ENCODE measurements around the gene FDX1.

FDX1 gene

DNA sequence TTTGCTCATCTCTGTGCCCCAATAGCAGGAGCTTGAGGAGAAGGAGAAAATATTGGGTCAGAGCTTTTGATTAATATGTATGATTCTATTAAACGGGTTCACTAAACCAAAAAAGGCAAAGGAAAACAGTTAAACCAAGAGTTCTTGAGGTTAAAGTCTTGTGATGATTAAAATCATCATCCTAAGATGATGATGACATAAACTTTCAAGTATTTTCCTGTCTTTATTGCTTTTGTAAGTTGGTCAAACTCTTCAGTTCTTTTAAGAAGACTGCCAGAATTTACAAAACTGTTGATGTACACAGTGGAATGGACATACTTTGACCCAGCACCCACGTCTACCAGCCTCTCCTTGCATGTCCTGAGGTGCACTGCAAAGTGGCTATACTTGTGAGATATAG lies 41.0 kb downstream of the FDX1 start:
- no peak for DNase-seq

DNA sequence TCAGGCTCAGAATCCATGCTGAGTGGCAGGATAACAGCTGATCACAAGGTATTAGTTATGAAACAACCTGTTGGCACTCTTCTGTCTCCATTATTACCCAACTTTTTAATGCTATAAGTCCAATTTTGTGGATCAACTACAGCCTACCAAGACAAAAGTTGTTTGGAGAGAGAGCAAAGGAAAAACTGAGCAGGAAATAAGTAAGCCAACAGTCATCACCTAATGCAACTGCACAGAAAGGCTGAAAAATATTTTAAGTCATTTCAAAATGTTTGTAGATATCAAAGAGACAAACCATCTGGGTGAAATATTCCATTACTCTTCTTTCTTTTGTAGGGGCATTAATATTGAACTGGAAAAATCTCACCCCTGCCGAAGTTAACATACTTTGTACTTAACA lies 41.6 kb downstream of the FDX1 start:
- no peak for DNase-seq

GRCh38 chr11:110472858-110473257 lies 43.1 kb downstream of the FDX1 start:
- DNase-seq = no peak

GRCh38 chr11:110473706-110474105 lies 44.0 kb downstream of the FDX1 start:
- DNase-seq = no peak

- no peak for DNase-seq
Observed at GRCh38 chr11:110474578-110474977, 44.8 kb downstream of the FDX1 start.

DNA sequence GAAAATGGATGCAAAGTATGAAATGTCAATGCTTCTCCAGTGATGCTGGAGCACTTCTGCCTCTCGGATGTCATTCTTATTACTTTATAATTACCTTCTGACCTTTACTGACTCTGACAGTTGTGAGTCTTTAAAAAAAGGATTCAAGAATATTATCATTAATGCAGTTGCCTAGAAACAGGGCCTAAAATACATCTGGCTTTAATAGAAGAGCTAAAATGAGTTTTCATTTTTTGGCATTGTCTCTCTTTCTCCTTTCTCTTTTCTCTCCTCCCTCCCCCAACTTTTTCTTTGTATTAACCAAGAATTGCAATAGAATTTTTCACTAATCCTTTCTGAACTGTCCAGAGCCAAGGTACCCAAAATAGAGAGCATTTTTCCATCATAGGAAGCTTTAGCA lies 45.9 kb downstream of the FDX1 start:
- DNase-seq = no peak

- DNase-seq = no peak
Observed at GRCh38 chr11:110478410-110478809, 48.7 kb downstream of the FDX1 start.

DNA sequence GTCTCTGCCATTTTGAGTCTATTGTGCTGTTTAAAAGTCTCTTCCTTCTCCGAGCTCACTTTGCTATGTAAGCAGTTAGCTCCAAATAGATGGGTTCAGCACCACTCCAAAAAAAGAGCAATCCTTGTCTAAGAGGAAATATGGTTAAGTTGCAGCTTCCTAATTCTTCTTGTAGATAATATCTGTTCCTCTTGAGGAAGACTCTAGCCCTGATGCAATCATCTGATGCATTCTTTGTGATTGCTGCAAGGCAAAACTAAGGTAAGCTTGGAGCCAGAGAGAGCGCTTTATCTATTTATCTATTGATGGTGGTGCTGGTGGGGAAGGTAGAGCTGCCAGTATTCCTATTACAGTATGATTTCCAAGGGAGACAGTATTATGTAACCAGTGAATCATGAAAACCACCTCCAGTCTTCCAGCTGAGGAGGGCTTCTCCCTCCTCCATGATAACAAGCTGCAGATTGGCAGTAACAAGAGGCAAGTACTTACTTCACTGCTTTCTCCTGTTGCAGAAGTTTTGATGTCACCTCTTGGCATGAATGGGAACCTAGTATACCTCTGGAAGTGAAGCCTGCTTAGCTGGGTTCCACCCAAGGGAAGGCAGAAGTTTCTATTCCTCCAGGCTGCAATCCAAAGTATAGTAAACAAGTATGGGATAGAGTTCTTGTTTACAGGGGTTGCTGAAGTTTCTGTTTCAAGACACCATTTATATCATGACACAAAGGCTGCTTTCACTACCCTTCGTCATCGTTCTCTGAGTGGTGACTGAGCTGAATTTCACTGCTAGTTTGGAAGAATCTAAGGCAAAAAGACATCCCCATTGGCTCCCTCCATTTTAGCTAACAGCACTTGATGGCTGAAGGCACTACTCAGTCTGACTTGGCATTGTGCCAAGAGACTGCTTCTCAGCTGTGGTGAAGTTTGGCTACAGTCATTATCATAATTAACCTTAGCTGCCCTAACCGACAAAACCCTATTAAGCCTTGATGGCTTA lies 49.7 kb downstream of the FDX1 start:
- DNase-seq = no peak

- no peak for DNase-seq
Observed at GRCh38 chr11:110481523-110481922, 51.8 kb downstream of the FDX1 start.

- no peak for DNase-seq
Observed at GRCh38 chr11:110486156-110486555, 56.4 kb downstream of the FDX1 start.

DNA sequence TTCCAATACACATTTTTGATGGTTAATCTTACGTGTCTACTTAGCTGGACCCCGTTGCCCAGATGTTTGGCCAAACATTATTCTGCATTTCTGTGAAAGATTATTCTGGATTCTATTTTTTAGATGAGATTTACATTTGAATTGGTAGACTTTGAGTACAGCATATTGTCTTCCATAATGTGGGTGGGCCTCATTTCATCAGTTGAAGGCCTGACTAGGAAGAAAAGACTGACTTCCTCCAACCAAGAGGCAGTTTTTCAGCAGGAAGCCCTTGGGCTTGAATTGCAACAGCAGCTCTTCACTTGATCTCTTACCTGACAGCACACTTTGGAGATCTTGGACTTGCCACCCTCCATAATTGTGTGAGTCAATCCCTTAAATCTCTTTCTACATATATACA lies 58.7 kb downstream of the FDX1 start:
- no peak for DNase-seq

DNA sequence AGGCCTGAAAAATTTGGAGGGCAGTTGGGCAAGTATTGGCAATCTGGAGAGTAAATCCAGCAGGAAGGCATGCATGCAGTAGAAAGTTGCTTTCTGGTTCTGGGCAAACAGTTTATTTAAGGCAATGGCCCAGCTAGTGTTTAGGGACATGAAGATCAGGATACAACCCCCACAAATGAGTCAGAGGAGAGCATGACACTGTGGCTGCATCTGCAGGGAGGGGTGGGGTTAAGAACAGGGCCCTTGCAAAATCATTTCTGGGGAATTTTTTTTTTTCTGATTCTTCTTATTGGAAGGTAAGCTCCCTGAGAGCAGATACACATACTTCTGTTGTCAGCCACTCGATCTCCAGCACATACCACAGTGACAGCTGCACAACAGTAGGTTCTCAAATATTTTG lies 61.1 kb downstream of the FDX1 start:
- no peak for DNase-seq

- DNase-seq = no peak
Observed at GRCh38 chr11:110491577-110492320, 62.0 kb downstream of the FDX1 start.

GRCh38 chr11:110492321-110492685 lies 62.6 kb downstream of the FDX1 start:
- no peak for DNase-seq

- DNase-seq = no peak
Observed at GRCh38 chr11:110493346-110493745, 63.6 kb downstream of the FDX1 start.

DNA sequence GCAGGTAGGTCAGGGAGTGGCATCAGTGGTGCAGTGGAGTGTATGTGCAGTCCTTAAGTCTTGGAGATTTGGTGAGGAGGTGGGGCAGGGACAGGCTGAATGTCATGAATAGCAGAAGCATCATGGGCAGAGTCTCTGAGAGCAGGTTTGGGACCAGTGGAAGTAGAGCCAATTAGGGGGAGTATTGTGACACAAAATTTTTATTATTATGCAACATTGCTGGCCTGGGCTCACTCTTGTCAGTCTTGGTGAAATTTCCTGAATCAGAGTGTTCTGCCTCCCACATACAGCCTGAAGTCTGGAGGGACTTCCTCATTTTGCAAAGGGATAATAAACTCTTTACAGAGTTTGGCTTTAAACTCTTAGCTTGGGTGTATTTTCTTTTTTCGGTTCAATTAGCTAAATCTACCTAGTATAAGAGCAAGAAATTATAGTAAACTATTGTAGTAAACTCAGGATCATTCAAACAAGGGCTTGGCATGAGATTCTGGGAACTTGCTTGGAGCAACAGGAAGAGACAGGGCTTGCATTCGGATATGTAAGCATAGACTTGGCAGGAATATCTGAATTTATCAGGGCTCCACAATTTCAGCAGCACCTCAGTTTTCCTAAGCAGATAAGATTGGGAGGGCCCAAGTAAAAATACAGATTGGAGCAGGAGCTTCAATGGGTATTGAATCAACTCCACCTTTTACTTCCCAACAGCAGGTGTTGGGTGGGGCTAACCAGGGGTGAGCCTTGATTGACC lies 67.7 kb downstream of the FDX1 start:
- DNase-seq = no peak

DNA sequence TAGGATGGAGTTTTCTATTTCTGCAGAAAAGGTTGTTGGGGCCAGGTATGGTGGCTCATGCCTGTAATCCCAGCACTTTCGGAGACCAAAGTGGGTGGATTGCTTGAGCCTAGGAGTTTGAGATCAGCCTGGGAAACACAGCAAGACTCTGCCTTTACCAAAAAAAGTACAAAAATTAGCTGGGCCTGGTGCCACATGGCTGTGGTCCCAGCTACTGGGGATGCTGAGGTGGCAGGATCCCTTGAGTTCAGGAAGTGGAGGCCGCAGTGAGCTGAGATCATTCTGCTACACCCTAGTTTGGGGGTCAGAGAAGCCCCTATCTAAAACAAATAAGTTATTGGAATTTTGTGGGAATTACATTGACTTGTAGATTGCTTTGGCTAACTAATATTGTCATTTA lies 71.7 kb downstream of the FDX1 start:
- DNase-seq = no peak

GRCh38 chr11:110505528-110506284 lies 76.0 kb downstream of the FDX1 start:
- no peak for DNase-seq

DNA sequence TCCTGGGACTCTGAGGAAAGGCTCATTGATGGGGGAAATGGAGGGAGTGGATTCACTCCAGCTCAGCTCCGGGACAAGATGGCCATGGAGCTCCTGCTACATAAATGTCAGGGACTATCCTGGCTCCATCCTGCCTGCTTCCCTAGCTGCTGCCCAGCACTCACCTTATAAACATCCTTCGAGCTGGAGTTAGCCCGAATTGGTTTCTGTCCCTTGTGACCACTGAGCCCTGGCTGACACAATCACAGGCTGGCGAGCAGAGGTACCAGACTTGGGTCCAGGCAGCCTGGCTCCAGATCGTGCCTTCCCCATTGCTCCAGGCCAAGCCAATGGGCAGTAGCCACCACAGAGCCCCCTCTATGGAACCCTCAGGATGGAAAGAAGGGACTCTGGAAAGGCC lies 77.6 kb downstream of the FDX1 start:
- DNase-seq = no peak

DNA sequence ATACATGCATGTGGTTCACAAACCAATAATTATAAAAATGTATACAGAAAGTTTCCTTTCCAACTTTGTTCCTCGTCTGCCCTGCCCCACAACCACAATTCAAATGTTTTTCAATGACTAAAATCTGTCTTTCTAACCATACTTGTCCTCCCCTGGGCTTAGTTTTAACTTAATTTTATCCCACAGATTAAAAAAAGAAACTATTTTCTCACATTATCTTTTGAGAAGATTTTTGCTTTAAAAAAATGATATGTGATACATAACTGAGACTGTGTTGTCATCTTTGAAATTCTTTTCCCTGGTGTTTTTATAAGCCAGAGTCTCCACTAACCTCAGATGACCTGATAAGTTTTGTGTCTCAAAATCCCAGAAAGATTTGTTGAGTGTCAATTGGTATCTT lies 79.0 kb downstream of the FDX1 start:
- DNase-seq = no peak

GRCh38 chr11:110509472-110509871 lies 79.7 kb downstream of the FDX1 start:
- no peak for DNase-seq

- no peak for DNase-seq
Observed at GRCh38 chr11:110512026-110512425, 82.3 kb downstream of the FDX1 start.
